HG03025 (cell line): ENCODE results near the gene FOXP1.
A peak's percentile ranks its signal among the peaks of the same experiment; 100 is the strongest.

Source experiments
- ATAC-seq: cut with Tn5 transposase; IDR thresholded peaks from one replicate; pipeline ENCODE4 v1.9.1; 2021; ENCODE audit warnings: mild to moderate bottlenecking, moderate library complexity; ENCODE audit not compliant: unreplicated experiment, low FRiP score

FOXP1 gene

GRCh38 chr3:71102111-71102983 is 481.2 kb downstream of the FOXP1 start:
- no peak for ATAC-seq

GRCh38 chr3:71101626-71102025 is 481.9 kb downstream of the FOXP1 start:
- no peak for ATAC-seq

GRCh38 chr3:71101014-71101413 is 482.5 kb downstream of the FOXP1 start:
- no peak for ATAC-seq

GRCh38 chr3:71099997-71100719 is 483.4 kb downstream of the FOXP1 start:
- no peak for ATAC-seq

- ATAC-seq = no peak
These were observed 486.0 kb downstream of the FOXP1 start for GRCh38 chr3:71097557-71097956.

GRCh38 chr3:71095511-71096291 is 487.8 kb downstream of the FOXP1 start:
- ATAC-seq = no peak

- no peak for ATAC-seq
These were observed 488.8 kb downstream of the FOXP1 start for GRCh38 chr3:71094658-71095209.

- ATAC-seq = no peak
These were observed 490.9 kb downstream of the FOXP1 start for GRCh38 chr3:71092665-71093064.

- peak; percentile 45 for ATAC-seq
These were observed 493.3 kb downstream of the FOXP1 start for GRCh38 chr3:71090207-71090606.

GRCh38 chr3:71089271-71089847 is 494.2 kb downstream of the FOXP1 start:
- ATAC-seq = no peak

- ATAC-seq = no peak
These were observed 494.8 kb downstream of the FOXP1 start for GRCh38 chr3:71088742-71089141.

GRCh38 chr3:71088019-71088708 is 495.4 kb downstream of the FOXP1 start:
- ATAC-seq = no peak

- peak; percentile 89 for ATAC-seq
These were observed 496.1 kb downstream of the FOXP1 start for GRCh38 chr3:71087143-71088018.

- ATAC-seq = no peak
These were observed 496.8 kb downstream of the FOXP1 start for GRCh38 chr3:71086777-71087142.

- ATAC-seq = no peak
These were observed 499.8 kb downstream of the FOXP1 start for GRCh38 chr3:71083726-71084131.

- no peak for ATAC-seq
These were observed 500.7 kb downstream of the FOXP1 start for GRCh38 chr3:71082833-71083232.

GRCh38 chr3:71080517-71081083 is 502.9 kb downstream of the FOXP1 start:
- no peak for ATAC-seq

- ATAC-seq = no peak
These were observed 504.6 kb downstream of the FOXP1 start for GRCh38 chr3:71078723-71079525.
